ENCODE measurements around the gene MKKS.

Gene MKKS

DNA sequence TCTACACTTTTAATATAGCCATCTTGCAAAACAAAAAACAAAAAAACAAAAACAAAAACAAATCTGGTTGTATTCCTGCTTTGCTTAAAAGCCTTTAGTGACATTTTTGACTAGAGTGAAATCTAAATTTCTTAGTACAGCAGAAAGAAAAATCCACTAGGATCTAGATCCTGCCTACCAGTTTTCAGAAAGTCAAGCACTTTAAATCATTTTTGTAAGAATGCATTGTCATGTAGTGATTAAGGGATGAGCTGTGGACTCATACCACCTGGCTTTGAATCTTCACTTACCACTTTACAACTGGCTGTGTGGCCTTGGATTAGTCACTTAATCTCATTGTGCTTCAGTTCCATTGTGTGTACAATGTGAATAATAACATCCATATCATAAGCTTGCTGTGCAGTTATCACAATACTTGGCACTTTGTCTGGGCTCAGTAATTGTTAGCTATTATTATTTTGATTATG lies 4.0 kb downstream of the MKKS start:
- TF ChIP-seq EZH2phosphoT487 (IDR thresholded peaks at IDR 0.05; ENCODE audit: borderline replicate concordance): no peak
- TF ChIP-seq, protein P1, sequence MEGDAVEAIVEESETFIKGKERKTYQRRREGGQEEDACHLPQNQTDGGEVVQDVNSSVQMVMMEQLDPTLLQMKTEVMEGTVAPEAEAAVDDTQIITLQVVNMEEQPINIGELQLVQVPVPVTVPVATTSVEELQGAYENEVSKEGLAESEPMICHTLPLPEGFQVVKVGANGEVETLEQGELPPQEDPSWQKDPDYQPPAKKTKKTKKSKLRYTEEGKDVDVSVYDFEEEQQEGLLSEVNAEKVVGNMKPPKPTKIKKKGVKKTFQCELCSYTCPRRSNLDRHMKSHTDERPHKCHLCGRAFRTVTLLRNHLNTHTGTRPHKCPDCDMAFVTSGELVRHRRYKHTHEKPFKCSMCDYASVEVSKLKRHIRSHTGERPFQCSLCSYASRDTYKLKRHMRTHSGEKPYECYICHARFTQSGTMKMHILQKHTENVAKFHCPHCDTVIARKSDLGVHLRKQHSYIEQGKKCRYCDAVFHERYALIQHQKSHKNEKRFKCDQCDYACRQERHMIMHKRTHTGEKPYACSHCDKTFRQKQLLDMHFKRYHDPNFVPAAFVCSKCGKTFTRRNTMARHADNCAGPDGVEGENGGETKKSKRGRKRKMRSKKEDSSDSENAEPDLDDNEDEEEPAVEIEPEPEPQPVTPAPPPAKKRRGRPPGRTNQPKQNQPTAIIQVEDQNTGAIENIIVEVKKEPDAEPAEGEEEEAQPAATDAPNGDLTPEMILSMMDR (conservative IDR thresholded peaks at IDR 0.05; ENCODE audit: low read length): no peak
- Histone ChIP-seq H3K9me3 (ENCODE audit: insufficient read depth, low read depth, low read length) (no peaks in the 10 kb centered on the region), H2AFZ (ENCODE audit: low read length) (no peak overlapping the region), H3K79me2 (ENCODE audit: insufficient read depth, low read length) (peaks cover 53% of the 10 kb centered on the region), H3K27me3 (ENCODE audit: insufficient read depth, low read length, poor library complexity, severe bottlenecking) (no peaks in the 10 kb centered on the region), H3K9me2 (replicated peaks; ENCODE audit: low read depth, low read length) (no peaks in the 10 kb centered on the region), H3K4me3 (ENCODE audit: low read length, poor library complexity, severe bottlenecking) (peak overlapping the region; percentile 13), H3K9ac (ENCODE audit: low read depth, low read length, poor library complexity, severe bottlenecking) (no peak overlapping the region), H3K4me2 (ENCODE audit: low read depth, low read length, poor library complexity, severe bottlenecking) (peak overlapping the region; percentile 78), H3K36me3 (ENCODE audit: insufficient read depth, low read length) (no peaks in the 10 kb centered on the region), H4K20me1 (ENCODE audit: insufficient read depth, low read length, poor library complexity, severe bottlenecking) (peaks cover 14% of the 10 kb centered on the region), H3K4me1 (ENCODE audit: insufficient read depth, low read length, poor library complexity, severe bottlenecking) (peaks cover 49% of the 10 kb centered on the region), H3F3A (ENCODE audit: low read depth) (no peaks in the 10 kb centered on the region; the same call in 1 of the 2 replicates)

DNA sequence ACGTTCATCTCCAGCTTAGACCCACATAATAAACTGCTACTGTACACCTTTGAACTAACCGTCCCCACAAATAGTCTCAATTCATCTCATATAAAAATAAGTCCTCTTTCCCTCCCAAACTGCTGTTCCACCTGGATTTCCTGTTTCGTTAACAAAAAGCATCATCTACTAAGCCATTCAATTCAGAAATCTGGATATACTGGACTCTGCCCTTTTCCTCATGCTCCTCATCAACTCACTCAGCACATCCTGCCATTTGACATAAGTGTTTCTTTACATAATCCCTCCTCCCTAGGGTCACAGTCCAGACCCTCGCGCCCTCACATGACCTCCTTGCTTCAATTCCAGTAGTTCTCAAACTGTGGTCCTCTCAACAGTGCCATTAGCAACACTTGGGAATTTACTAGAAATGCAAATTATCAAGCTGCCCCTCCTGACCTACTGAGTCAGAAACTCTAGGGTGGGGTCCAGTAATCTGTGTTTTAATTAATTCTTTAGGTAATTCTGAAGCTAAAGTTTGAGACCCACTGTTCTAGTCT lies 4.5 kb downstream of the MKKS start:
- Histone ChIP-seq H3K9me2 (replicated peaks; ENCODE audit: low read depth, low read length) (no peaks in the 10 kb centered on the region), H3K4me3 (ENCODE audit: low read length, poor library complexity, severe bottlenecking) (peak overlapping the region; percentile 10), H3K4me1 (ENCODE audit: insufficient read depth, low read length, poor library complexity, severe bottlenecking) (peaks cover 49% of the 10 kb centered on the region), H4K20me1 (ENCODE audit: insufficient read depth, low read length, poor library complexity, severe bottlenecking) (peaks cover 14% of the 10 kb centered on the region), H3K9ac (ENCODE audit: low read depth, low read length, poor library complexity, severe bottlenecking) (no peak overlapping the region), H3K9me3 (ENCODE audit: insufficient read depth, low read depth, low read length) (no peaks in the 10 kb centered on the region), H3K27me3 (ENCODE audit: insufficient read depth, low read length, poor library complexity, severe bottlenecking) (no peaks in the 10 kb centered on the region), H3K79me2 (ENCODE audit: insufficient read depth, low read length) (peaks cover 53% of the 10 kb centered on the region), H3F3A (ENCODE audit: low read depth) (no peaks in the 10 kb centered on the region; the same call in 1 of the 2 replicates), H3K36me3 (ENCODE audit: insufficient read depth, low read length) (no peaks in the 10 kb centered on the region), H3K4me2 (ENCODE audit: low read depth, low read length, poor library complexity, severe bottlenecking) (peak overlapping the region; percentile 78), H2AFZ (ENCODE audit: low read length) (no peak overlapping the region)
- TF ChIP-seq, protein P1 (conservative IDR thresholded peaks at IDR 0.05; ENCODE audit: low read length): no peak
- no peak for TF ChIP-seq EZH2phosphoT487 (IDR thresholded peaks at IDR 0.05; ENCODE audit: borderline replicate concordance)

- H3K79me2 ChIP-seq (ENCODE audit: insufficient read depth, low read length): peaks cover 56% of the 10 kb centered on the region
- TF ChIP-seq EZH2phosphoT487 (IDR thresholded peaks at IDR 0.05; ENCODE audit: borderline replicate concordance): no peak
- TF ChIP-seq, protein P1 (conservative IDR thresholded peaks at IDR 0.05; ENCODE audit: low read length): no peak
- H3K4me2 ChIP-seq (ENCODE audit: low read depth, low read length, poor library complexity, severe bottlenecking): no peak overlapping the region
- H4K20me1 ChIP-seq (ENCODE audit: insufficient read depth, low read length, poor library complexity, severe bottlenecking): peaks cover 23% of the 10 kb centered on the region
- H3K9me2 ChIP-seq (replicated peaks; ENCODE audit: low read depth, low read length): no peaks in the 10 kb centered on the region
- H3K9ac ChIP-seq (ENCODE audit: low read depth, low read length, poor library complexity, severe bottlenecking): no peak overlapping the region
- no peaks in the 10 kb centered on the region for H3K36me3 ChIP-seq (ENCODE audit: insufficient read depth, low read length)
- H3K4me1 ChIP-seq (ENCODE audit: insufficient read depth, low read length, poor library complexity, severe bottlenecking): peaks cover 55% of the 10 kb centered on the region
- no peak overlapping the region for H2AFZ ChIP-seq (ENCODE audit: low read length)
- H3K4me3 ChIP-seq (ENCODE audit: low read length, poor library complexity, severe bottlenecking): no peak overlapping the region
- H3F3A ChIP-seq (ENCODE audit: low read depth): no peaks in the 10 kb centered on the region; the same call in 1 of the 2 replicates
- no peaks in the 10 kb centered on the region for H3K9me3 ChIP-seq (ENCODE audit: insufficient read depth, low read depth, low read length)
- no peaks in the 10 kb centered on the region for H3K27me3 ChIP-seq (ENCODE audit: insufficient read depth, low read length, poor library complexity, severe bottlenecking)
These were observed 6.0 kb downstream of the MKKS start for GRCh38 chr20:10428008-10428407.
